Prostate gland (tissue), 2 donors: ENCODE data around the gene SULT1B1.

Experiments
- POLR2A ChIP-seq: fragments of 450-650 bp; IDR thresholded peaks from one replicate; pipeline ENCODE4 v1.6.1; 2016; ENCODE audit warnings: antibody characterized with exemption, mild to moderate bottlenecking
- TF ChIP-seq, protein P1 (sequence below), 4 experiments: fragments of 200-600 bp in 2 of 4; fragments of 450-650 bp in 2 of 4; sonication (generic) in 2 of 4; IDR thresholded peaks; 1 replicate in 3 of 4; 2 replicates in 1 of 4; pipeline ENCODE4 v1.5.1; 2016 to 2019; ENCODE audit warnings: antibody characterized with exemption in 4 of 4, mild to moderate bottlenecking in 2 of 4, moderate library complexity in 2 of 4

DNA sequence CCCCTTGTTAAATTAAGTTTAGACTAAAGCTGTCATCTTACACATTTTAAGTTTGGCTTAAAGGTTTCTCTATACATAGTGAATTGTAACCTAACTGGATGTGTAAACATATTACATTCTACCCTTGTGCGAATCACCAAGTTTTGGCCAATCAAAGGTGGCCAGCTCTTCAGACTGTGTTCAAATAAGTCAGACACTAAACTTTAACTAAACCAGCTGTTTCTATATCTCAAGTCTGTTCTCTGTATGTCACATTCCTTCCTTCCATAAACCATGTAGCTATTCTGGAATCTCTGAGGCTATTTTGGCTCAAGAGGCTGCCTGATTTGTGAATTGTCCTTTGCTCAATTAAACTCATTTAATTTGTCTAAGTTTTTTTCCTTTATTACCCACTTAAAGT lies 6.7 kb downstream of the SULT1B1 start:
- no peak for TF ChIP-seq POLR2A
- TF ChIP-seq, protein P1, sequence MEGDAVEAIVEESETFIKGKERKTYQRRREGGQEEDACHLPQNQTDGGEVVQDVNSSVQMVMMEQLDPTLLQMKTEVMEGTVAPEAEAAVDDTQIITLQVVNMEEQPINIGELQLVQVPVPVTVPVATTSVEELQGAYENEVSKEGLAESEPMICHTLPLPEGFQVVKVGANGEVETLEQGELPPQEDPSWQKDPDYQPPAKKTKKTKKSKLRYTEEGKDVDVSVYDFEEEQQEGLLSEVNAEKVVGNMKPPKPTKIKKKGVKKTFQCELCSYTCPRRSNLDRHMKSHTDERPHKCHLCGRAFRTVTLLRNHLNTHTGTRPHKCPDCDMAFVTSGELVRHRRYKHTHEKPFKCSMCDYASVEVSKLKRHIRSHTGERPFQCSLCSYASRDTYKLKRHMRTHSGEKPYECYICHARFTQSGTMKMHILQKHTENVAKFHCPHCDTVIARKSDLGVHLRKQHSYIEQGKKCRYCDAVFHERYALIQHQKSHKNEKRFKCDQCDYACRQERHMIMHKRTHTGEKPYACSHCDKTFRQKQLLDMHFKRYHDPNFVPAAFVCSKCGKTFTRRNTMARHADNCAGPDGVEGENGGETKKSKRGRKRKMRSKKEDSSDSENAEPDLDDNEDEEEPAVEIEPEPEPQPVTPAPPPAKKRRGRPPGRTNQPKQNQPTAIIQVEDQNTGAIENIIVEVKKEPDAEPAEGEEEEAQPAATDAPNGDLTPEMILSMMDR (IDR thresholded peaks at IDR 0.05): no peak
